Ishikawa (cell line): ENCODE results near the gene ILK.
A peak's percentile ranks its signal among the peaks of the same experiment; 100 is the strongest.

Source experiments
- CEBPB ChIP-seq: IDR thresholded peaks from 2 replicates; pipeline ENCODE4 v1.6.1; 2012
- CREB1 ChIP-seq: IDR thresholded peaks from 2 replicates; pipeline ENCODE4 v1.6.1; 2012; ENCODE audit warnings: low read depth
- EGR1 ChIP-seq: IDR thresholded peaks from 2 replicates; pipeline ENCODE4 v1.6.1; 2012
- EP300 ChIP-seq: IDR thresholded peaks from 2 replicates; pipeline ENCODE4 v1.6.1; 2012; ENCODE audit warnings: borderline replicate concordance
- FOXM1 ChIP-seq: IDR thresholded peaks from 2 replicates; pipeline ENCODE4 v1.6.1; 2012; ENCODE audit warnings: low read depth, borderline replicate concordance
- NFIC ChIP-seq: IDR thresholded peaks from 2 replicates; pipeline ENCODE4 v1.6.1; 2012
- RAD21 ChIP-seq: IDR thresholded peaks from 2 replicates; pipeline ENCODE4 v1.6.1; 2012; ENCODE audit warnings: low read depth
- TAF1 ChIP-seq: IDR thresholded peaks from 2 replicates; pipeline ENCODE4 v1.6.1; 2012; ENCODE audit warnings: low read depth, mild to moderate bottlenecking
- TCF12 ChIP-seq: IDR thresholded peaks from 2 replicates; pipeline ENCODE4 v1.6.1; 2012; ENCODE audit warnings: low read depth
- TEAD4 ChIP-seq: IDR thresholded peaks from 2 replicates; pipeline ENCODE4 v1.6.1; 2012
- YY1 ChIP-seq: IDR thresholded peaks from 2 replicates; pipeline ENCODE4 v1.6.1; 2012; ENCODE audit warnings: low read depth
- ZBTB7A ChIP-seq: IDR thresholded peaks from 2 replicates; pipeline ENCODE4 v1.6.1; 2012; ENCODE audit warnings: low read depth
- TF ChIP-seq, protein P1 (sequence below): IDR thresholded peaks from 2 replicates; pipeline ENCODE4 v1.6.1; 2012
- TF ChIP-seq, protein P2 (sequence below): IDR thresholded peaks from 2 replicates; pipeline ENCODE4 v1.6.1; 2012
- TF ChIP-seq, protein P3 (sequence below): IDR thresholded peaks from 2 replicates; pipeline ENCODE4 v1.6.1; 2012; ENCODE audit warnings: low read depth, mild to moderate bottlenecking

Gene ILK

DNA sequence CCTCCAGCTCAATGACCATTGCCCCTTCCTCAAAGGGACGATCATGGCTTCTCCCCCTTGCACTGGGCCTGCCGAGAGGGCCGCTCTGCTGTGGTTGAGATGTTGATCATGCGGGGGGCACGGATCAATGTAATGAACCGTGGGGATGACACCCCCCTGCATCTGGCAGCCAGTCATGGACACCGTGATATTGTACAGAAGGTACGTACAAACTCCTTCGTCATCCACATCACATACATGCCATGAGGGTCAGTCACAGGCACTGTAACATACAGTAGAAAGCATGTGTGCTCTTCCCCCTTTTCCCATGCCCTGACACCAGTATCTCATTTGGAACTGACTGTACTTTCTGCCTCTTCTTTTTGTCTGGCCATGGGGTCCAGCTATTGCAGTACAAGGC lies 4.4 kb downstream of the ILK start:
- TF ChIP-seq YY1 (no peak), FOXM1 (no peak), NFIC (no peak), RAD21 (no peak), TCF12 (no peak)
- TF ChIP-seq, protein P1, sequence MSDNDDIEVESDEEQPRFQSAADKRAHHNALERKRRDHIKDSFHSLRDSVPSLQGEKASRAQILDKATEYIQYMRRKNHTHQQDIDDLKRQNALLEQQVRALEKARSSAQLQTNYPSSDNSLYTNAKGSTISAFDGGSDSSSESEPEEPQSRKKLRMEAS: no peak

DNA sequence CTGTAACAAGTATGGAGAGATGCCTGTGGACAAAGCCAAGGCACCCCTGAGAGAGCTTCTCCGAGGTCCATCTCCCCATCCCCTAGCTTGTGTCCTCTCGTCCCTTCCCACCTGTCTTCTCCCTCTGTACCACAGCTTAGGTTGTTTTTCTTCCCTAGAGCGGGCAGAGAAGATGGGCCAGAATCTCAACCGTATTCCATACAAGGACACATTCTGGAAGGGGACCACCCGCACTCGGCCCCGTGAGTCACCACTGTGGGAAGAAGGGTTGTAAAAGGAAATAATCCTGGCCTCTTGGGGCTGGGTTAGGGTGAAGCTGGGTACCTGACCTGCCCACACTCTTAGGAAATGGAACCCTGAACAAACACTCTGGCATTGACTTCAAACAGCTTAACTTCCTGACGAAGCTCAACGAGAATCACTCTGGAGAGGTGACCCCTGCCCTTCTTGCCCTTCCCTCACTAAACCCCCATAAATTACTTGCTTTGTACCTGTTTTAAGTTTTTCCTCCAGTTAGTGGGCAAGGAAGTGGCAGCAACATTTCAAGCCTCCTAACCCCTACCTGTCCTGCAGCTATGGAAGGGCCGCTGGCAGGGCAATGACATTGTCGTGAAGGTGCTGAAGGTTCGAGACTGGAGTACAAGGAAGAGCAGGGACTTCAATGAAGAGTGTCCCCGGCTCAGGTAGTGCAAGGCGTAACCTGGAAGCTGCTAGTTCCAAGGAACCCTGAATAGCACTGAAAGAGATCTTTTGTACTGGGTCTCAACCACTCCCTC lies 5.3 kb downstream of the ILK start:
- TF ChIP-seq RAD21 (no peak), TEAD4 (no peak)
- TF ChIP-seq, protein P1: no peak
- TF ChIP-seq, protein P2, sequence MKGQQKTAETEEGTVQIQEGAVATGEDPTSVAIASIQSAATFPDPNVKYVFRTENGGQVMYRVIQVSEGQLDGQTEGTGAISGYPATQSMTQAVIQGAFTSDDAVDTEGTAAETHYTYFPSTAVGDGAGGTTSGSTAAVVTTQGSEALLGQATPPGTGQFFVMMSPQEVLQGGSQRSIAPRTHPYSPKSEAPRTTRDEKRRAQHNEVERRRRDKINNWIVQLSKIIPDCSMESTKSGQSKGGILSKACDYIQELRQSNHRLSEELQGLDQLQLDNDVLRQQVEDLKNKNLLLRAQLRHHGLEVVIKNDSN: no peak

DNA sequence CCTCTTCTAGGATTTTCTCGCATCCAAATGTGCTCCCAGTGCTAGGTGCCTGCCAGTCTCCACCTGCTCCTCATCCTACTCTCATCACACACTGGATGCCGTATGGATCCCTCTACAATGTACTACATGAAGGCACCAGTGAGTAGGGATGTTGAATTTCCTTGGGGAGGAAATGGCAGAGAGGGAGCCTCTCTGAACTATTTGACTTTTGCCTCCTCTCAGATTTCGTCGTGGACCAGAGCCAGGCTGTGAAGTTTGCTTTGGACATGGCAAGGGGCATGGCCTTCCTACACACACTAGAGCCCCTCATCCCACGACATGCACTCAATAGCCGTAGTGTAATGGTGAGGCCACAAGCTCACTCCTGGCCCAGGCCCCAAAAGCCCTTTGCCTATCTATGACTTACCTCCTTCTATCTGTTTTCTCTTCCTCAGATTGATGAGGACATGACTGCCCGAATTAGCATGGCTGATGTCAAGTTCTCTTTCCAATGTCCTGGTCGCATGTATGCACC lies 6.0 kb downstream of the ILK start:
- TF ChIP-seq, protein P1: no peak
- no peak for TF ChIP-seq FOXM1
- TF ChIP-seq TAF1: no peak
- TF ChIP-seq EGR1: no peak
- TF ChIP-seq ZBTB7A: no peak
- TF ChIP-seq EP300: no peak
- no peak for TF ChIP-seq TCF12
- no peak for TF ChIP-seq NFIC
- no peak for TF ChIP-seq YY1

DNA sequence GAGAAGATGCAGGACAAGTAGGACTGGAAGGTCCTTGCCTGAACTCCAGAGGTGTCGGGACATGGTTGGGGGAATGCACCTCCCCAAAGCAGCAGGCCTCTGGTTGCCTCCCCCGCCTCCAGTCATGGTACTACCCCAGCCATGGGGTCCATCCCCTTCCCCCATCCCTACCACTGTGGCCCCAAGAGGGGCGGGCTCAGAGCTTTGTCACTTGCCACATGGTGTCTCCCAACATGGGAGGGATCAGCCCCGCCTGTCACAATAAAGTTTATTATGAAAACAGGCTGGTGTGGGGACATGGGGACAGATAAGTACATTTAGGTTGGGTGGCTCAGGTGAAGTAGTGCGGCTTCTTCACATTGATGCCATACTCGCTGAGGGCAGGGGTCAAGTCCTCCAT lies 7.0 kb downstream of the ILK start:
- TF ChIP-seq RAD21: no peak
- TF ChIP-seq EGR1: no peak
- TF ChIP-seq, protein P2: no peak

DNA sequence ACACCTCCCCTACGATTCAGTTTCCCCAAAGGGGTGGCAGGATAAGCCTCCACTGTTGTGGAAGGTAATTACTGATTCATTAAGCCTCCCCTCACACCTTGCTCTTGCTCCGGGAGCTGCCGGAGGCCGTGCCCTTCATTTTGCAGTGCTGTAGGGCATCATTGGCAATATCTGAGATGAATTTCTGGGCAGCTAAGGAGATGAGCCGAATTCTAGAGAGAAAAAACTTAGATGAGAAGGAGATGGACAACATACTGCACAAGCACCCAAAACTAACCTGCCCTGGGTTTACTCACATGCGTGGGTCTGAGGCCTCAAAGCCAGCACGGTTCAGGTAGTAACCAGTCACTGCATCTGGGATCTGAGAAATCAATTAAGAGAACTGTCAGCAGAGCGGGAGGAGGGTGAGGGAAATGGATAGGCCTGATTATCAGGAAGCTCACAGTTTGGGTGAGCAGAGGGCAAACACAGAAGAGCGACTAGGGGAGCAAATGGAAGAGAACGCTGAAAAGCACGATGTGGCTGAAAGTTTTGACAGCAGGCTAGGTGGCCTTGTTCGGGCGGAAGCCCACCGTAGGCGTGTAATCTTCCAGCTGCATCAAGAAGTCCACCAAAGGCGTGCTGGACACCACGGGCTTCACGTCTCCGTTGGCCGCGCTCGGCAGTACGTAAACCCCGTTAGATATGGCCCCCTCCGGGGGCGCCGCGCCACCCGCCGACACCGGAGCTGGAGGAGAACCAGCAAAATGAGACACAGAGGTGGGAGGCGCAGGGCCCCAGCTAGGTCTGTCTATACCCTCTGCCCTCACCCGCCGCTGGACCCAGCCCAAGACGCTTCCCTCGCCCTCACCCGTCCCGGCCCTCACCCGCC lies 7.8 kb downstream of the ILK start:
- TF ChIP-seq NFIC (0 out of 2 replicates have a peak, but pooled peaks have one; percentile 4), TAF1 (no peak)

DNA sequence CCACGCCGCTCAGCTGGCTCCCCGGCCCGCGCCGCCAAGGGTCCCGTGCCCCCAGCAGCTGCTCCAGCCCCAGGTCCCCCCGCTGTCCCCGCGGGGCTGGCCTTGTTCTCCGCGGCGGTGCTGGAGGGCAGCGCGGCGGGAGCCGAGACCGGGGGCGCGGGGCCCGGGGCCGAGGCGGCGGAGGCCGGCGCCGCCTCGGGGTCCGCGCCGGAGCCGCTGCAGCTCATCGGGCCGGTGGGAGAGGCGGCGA lies 8.3 kb downstream of the ILK start:
- no peak for TF ChIP-seq ZBTB7A
- TF ChIP-seq EP300: no peak
- TF ChIP-seq, protein P3, sequence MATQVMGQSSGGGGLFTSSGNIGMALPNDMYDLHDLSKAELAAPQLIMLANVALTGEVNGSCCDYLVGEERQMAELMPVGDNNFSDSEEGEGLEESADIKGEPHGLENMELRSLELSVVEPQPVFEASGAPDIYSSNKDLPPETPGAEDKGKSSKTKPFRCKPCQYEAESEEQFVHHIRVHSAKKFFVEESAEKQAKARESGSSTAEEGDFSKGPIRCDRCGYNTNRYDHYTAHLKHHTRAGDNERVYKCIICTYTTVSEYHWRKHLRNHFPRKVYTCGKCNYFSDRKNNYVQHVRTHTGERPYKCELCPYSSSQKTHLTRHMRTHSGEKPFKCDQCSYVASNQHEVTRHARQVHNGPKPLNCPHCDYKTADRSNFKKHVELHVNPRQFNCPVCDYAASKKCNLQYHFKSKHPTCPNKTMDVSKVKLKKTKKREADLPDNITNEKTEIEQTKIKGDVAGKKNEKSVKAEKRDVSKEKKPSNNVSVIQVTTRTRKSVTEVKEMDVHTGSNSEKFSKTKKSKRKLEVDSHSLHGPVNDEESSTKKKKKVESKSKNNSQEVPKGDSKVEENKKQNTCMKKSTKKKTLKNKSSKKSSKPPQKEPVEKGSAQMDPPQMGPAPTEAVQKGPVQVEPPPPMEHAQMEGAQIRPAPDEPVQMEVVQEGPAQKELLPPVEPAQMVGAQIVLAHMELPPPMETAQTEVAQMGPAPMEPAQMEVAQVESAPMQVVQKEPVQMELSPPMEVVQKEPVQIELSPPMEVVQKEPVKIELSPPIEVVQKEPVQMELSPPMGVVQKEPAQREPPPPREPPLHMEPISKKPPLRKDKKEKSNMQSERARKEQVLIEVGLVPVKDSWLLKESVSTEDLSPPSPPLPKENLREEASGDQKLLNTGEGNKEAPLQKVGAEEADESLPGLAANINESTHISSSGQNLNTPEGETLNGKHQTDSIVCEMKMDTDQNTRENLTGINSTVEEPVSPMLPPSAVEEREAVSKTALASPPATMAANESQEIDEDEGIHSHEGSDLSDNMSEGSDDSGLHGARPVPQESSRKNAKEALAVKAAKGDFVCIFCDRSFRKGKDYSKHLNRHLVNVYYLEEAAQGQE: no peak
- TF ChIP-seq TEAD4: no peak
- TF ChIP-seq CEBPB: no peak
- TF ChIP-seq NFIC: no peak
- no peak for TF ChIP-seq RAD21
- no peak for TF ChIP-seq TAF1
- TF ChIP-seq, protein P2: no peak
- no peak for TF ChIP-seq FOXM1
- TF ChIP-seq EGR1: no peak
- TF ChIP-seq CREB1: no peak
- no peak for TF ChIP-seq YY1
- TF ChIP-seq, protein P1: no peak
- TF ChIP-seq TCF12: no peak
